Endothelial cell of umbilical vein (primary cell): ENCODE measurements around the gene UPF3A. TPM values are rescaled to one million over a fixed set of nuclear protein-coding genes. Genes with fewer than 3 reads are reported as not detected.

Experiments
- BruUV-seq: library from RNA; stranded (reverse); fragments of 400-500 nt; replicated peaks from 2 replicates; lab custom pipeline; 2021; lab: Mats Ljungman, UMichigan
- CTCF ChIA-PET: fragments of 300-600, 350-600 bp; sonication (Branson Sonifier 250); formaldehyde crosslinking; loops from one replicate; lab custom pipeline; 2021; ENCODE audit warnings: antibody characterized with exemption, inconsistent platforms; lab: Charles Lee
- POLR2A ChIA-PET: fragments of 300-600, 350-600 bp; sonication (Branson Sonifier 250); formaldehyde crosslinking; loops from one replicate; lab custom pipeline; 2021; ENCODE audit warnings: antibody characterized with exemption, inconsistent platforms; lab: Charles Lee
- DNase-seq: peaks from one replicate; pipeline ENCODE4 v3.0.0-alpha.2; 2011; ENCODE audit warnings: low read depth, low spot score
- FAIRE-seq: peaks from 2 replicates; lab custom pipeline; 2011; peaks lifted over from hg19 to GRCh38; lab: Jason Lieb, UNC
- H2AFZ ChIP-seq: 2 replicates; pipeline ENCODE4 v1.6.0; 2012; ENCODE audit warnings: low read depth, low read length, control low read depth, inconsistent platforms
- H3K27ac ChIP-seq: 2 replicates; pipeline ENCODE4 v1.5.1; 2011; ENCODE audit warnings: low read depth, mild to moderate bottlenecking, control low read depth, low read length, moderate library complexity; ENCODE audit not compliant: insufficient read depth
- H3K27me3 ChIP-seq, 2 experiments: 2 replicates each; pipeline versions ENCODE4 v1.6.0 to v1.6.1; 2011; ENCODE audit warnings: low read length in 2 of 2, mixed read lengths in 1 of 2; ENCODE audit not compliant: control insufficient read depth in 2 of 2, insufficient read depth in 2 of 2
- H3K36me3 ChIP-seq, 2 experiments: 2 replicates in 1 of 2; 3 replicates in 1 of 2; pipeline ENCODE4 v1.5.1; 2011; ENCODE audit warnings: low read length in 2 of 2, mild to moderate bottlenecking in 1 of 2, moderate library complexity in 1 of 2; ENCODE audit not compliant: control insufficient read depth in 2 of 2, insufficient read depth in 2 of 2; ENCODE audit errors: extremely low read depth in 1 of 2
- H3K4me1 ChIP-seq: 3 replicates; pipeline ENCODE4 v1.5.1; 2011; ENCODE audit warnings: mild to moderate bottlenecking, low read length; ENCODE audit not compliant: control insufficient read depth, insufficient read depth; ENCODE audit errors: extremely low read depth
- H3K4me2 ChIP-seq: 2 replicates; pipeline ENCODE4 v1.6.1; 2011; ENCODE audit warnings: low read length, control low read depth, mixed read lengths; ENCODE audit not compliant: insufficient read depth
- H3K4me3 ChIP-seq, 3 experiments: fragments of 200-600 bp in 1 of 3; sonication (generic), shearing (Covaris generic) in 1 of 3; replicated peaks in 1 of 3; 2 replicates each; pipeline ENCODE4 v1.5.1; 2011 to 2016; ENCODE audit warnings: control low read depth in 3 of 3, low read length in 3 of 3, mild to moderate bottlenecking in 2 of 3, inconsistent platforms in 1 of 3, low read depth in 1 of 3, moderate library complexity in 1 of 3; ENCODE audit not compliant: insufficient read depth in 1 of 3
- H3K79me2 ChIP-seq: 2 replicates; pipeline ENCODE4 v1.6.0; 2012; ENCODE audit warnings: low read length, inconsistent platforms; ENCODE audit not compliant: control insufficient read depth, insufficient read depth
- H3K9ac ChIP-seq: replicated peaks from 2 replicates; pipeline ENCODE3; 2011; ENCODE audit warnings: low read length, control low read depth; ENCODE audit not compliant: insufficient read depth; ENCODE audit errors: extremely low read depth
- H3K9me1 ChIP-seq: replicated peaks from 3 replicates; pipeline ENCODE4 v1.6.0; 2011; ENCODE audit warnings: mild to moderate bottlenecking, low read length; ENCODE audit not compliant: control insufficient read depth, insufficient read depth; ENCODE audit errors: extremely low read depth
- H3K9me3 ChIP-seq: replicated peaks from 2 replicates; pipeline ENCODE4 v1.5.1; 2012; ENCODE audit warnings: low read length, inconsistent platforms; ENCODE audit not compliant: control insufficient read depth, insufficient read depth
- H4K20me1 ChIP-seq: replicated peaks from 2 replicates; pipeline ENCODE3; 2011; ENCODE audit warnings: mild to moderate bottlenecking, low read length; ENCODE audit not compliant: control insufficient read depth, insufficient read depth; ENCODE audit errors: extremely low read depth
- EZH2 ChIP-seq: IDR thresholded peaks from 2 replicates; pipeline ENCODE4 v1.6.1; 2012; ENCODE audit warnings: borderline replicate concordance, low read depth, mild to moderate bottlenecking, moderate library complexity, low read length, inconsistent platforms; ENCODE audit not compliant: severe bottlenecking
- FOS ChIP-seq: IDR thresholded peaks from 2 replicates; pipeline ENCODE4 v1.6.1; 2011; ENCODE audit warnings: mild to moderate bottlenecking, low read length, moderate library complexity, borderline replicate concordance; ENCODE audit not compliant: insufficient read depth
- GATA2 ChIP-seq: IDR thresholded peaks from 2 replicates; pipeline ENCODE4 v1.7.0; 2011; ENCODE audit warnings: low read depth, mild to moderate bottlenecking, moderate library complexity, mixed read lengths, low read length; ENCODE audit not compliant: insufficient read length, insufficient read depth
- JUN ChIP-seq: IDR thresholded peaks from 2 replicates; pipeline ENCODE4 v1.6.1; 2011; ENCODE audit warnings: borderline replicate concordance, low read depth; ENCODE audit not compliant: insufficient read length, insufficient read depth
- MAX ChIP-seq: IDR thresholded peaks from 2 replicates; pipeline ENCODE4 v1.6.1; 2011; ENCODE audit not compliant: insufficient read depth, insufficient read length
- MYC ChIP-seq: IDR thresholded peaks from one replicate; pipeline ENCODE4 v1.6.1; 2011; ENCODE audit warnings: mild to moderate bottlenecking, low read depth, low read length
- POLR2A ChIP-seq: IDR thresholded peaks from 2 replicates; pipeline ENCODE4 v1.6.1; 2012; ENCODE audit warnings: low read depth, mild to moderate bottlenecking, control low read depth, low read length
- POLR2AphosphoS5 ChIP-seq: IDR thresholded peaks from 2 replicates; pipeline ENCODE4 v1.6.1; 2012; ENCODE audit warnings: low read depth, mild to moderate bottlenecking, control low read depth, low read length, moderate library complexity; ENCODE audit not compliant: insufficient read depth
- dilution Hi-C: fragments of 300-500 bp; cut with MboI; formaldehyde crosslinking; loops from one replicate; pipeline ENCODE4 v1.15.0; 2019; ENCODE audit warnings: low sequenced_read_pairs; ENCODE audit not compliant: extremely low pct_ligation_motif_present
- intact Hi-C: fragments of 100-400 bp; cut with micrococcal nuclease; formaldehyde crosslinking; loops from one replicate; pipeline ENCODE4 v1.10.0; 2022
- polyA plus RNA-seq, 4 experiments: library from polyadenylated mRNA; depleted of rRNA in 3 of 4; stranded (reverse) in 3 of 4; unstranded in 1 of 4; fragments of >200 nt; gene quantifications; 2 replicates each; pipeline versions ENCODE4 v1.2.1 to v1.2.3, GENCODE V29; 2011 to 2012; ENCODE audit warnings: missing spikeins in 1 of 4
- total RNA-seq: library from RNA; stranded (reverse); gene quantifications from 2 replicates; pipeline ENCODE4 v1.2.3, GENCODE V29; 2021
- TF ChIP-seq, protein P1 (sequence below), 2 donors: IDR thresholded peaks; 1 replicate in 1 of 2; 2 replicates in 1 of 2; pipeline ENCODE4 v1.5.1; 2011; ENCODE audit warnings: low read length in 2 of 2, mild to moderate bottlenecking in 2 of 2, moderate library complexity in 2 of 2, control low read depth in 1 of 2, inconsistent platforms in 1 of 2, low read depth in 1 of 2; ENCODE audit not compliant: insufficient read depth in 1 of 2; ENCODE audit errors: extremely low read depth in 1 of 2

UPF3A gene
- total and polyA plus RNA-seq, 2 donors (not counting 3 experiments of a cell fraction or from before 2014, with no cell fraction given) = 37.2 to 75.4 TPM

GRCh38 chr13:114237415-114238112, 43.8 kb upstream of the UPF3A start:
- FAIRE-seq = no peak
- Histone ChIP-seq H3K9ac (no peak overlapping the region), H3K4me2 (no peak overlapping the region), H3K9me3 (no peaks in the 10 kb centered on the region), H2AFZ (no peak overlapping the region), H3K4me3 (no peak overlapping the region), H3K79me2 (peaks cover 25% of the 10 kb centered on the region), H3K27ac (no peak overlapping the region), H3K4me1 (peaks cover 6% of the 10 kb centered on the region), H3K27me3 (no peaks in the 10 kb centered on the region), H4K20me1 (no peaks in the 10 kb centered on the region), H3K9me1 (no peaks in the 10 kb centered on the region), H3K36me3 (peaks cover 19 to 25% of the 10 kb centered on the region in 2 experiments)
- POLR2A ChIA-PET = no interaction called here
- DNase-seq = no peak
- no TSS peak for BruUV-seq
- CTCF ChIA-PET = interaction anchor here (1.9 kb wide), 1 partner anchor 22 kb away, joined by 4 read pairs; no protein-coding TSS in a partner anchor
- dilution Hi-C loops = no loop called here
- intact Hi-C loops = no loop called here
- TF ChIP-seq POLR2AphosphoS5 (no peak), MYC (no peak), GATA2 (no peak), EZH2 (no peak)

DNA sequence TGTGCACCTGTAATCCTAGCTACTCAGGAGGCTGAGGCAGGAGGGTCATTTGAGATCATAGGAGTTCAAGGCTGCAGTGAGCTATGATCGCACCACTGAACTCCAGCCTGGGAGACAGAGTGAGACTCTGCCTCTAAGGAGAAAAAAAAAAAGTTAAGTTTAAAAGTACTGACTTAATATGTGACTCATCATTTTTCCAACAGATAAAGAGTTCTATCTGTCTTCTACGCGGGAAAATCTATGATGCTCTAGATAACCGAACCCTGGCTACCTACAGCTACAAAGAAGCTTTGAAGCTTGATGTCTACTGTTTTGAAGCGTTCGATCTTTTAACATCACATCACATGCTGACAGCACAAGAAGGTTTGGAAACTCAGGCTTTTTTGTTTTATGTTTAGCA, 39.5 kb upstream of the UPF3A start:
- Histone ChIP-seq H3K4me3 (no peak overlapping the region), H3K79me2 (peaks cover 5% of the 10 kb centered on the region), H3K36me3 (peaks cover 40 to 42% of the 10 kb centered on the region in 2 experiments), H2AFZ (no peak overlapping the region), H3K27ac (no peak overlapping the region), H3K9me1 (no peaks in the 10 kb centered on the region), H3K27me3 (no peaks in the 10 kb centered on the region), H3K4me1 (no peaks in the 10 kb centered on the region), H3K4me2 (no peak overlapping the region), H3K9me3 (no peaks in the 10 kb centered on the region), H3K9ac (no peak overlapping the region), H4K20me1 (no peaks in the 10 kb centered on the region)
- ChIA-PET POLR2A (no interaction called here), CTCF (no interaction called here)
- dilution Hi-C loops = no loop called here
- FAIRE-seq (no peak), DNase-seq (no peak)
- intact Hi-C loops = no loop called here
- no TSS peak for BruUV-seq
- TF ChIP-seq, protein P1, sequence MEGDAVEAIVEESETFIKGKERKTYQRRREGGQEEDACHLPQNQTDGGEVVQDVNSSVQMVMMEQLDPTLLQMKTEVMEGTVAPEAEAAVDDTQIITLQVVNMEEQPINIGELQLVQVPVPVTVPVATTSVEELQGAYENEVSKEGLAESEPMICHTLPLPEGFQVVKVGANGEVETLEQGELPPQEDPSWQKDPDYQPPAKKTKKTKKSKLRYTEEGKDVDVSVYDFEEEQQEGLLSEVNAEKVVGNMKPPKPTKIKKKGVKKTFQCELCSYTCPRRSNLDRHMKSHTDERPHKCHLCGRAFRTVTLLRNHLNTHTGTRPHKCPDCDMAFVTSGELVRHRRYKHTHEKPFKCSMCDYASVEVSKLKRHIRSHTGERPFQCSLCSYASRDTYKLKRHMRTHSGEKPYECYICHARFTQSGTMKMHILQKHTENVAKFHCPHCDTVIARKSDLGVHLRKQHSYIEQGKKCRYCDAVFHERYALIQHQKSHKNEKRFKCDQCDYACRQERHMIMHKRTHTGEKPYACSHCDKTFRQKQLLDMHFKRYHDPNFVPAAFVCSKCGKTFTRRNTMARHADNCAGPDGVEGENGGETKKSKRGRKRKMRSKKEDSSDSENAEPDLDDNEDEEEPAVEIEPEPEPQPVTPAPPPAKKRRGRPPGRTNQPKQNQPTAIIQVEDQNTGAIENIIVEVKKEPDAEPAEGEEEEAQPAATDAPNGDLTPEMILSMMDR (IDR thresholded peaks at IDR 0.05; ENCODE audit: extremely low read depth in 1 of 2, insufficient read depth in 1 of 2, low read depth in 1 of 2, low read length in 2 of 2) = no peak
- TF ChIP-seq EZH2 = no peak
- no peak for TF ChIP-seq POLR2AphosphoS5
- no peak for TF ChIP-seq POLR2A
- TF ChIP-seq GATA2 = no peak
- no peak for TF ChIP-seq JUN
- TF ChIP-seq FOS = no peak
- TF ChIP-seq MAX = no peak
- TF ChIP-seq MYC = no peak
